OCI-LY1 (cell line): ENCODE results near the gene RC3H1.
A peak's percentile ranks its signal among the peaks of the same experiment; 100 is the strongest.

Experiments used
- H2AFZ ChIP-seq: fragments of 200-600 bp; sonication (generic), shearing (Covaris generic); 2 replicates; pipeline ENCODE4 v1.6.0; 2014; ENCODE audit warnings: antibody characterized with exemption, mild to moderate bottlenecking, low read length
- H3F3A ChIP-seq: fragments of 200-600 bp; sonication (generic), shearing (Covaris generic); 2 replicates; pipeline ENCODE4 v1.6.0; 2014; ENCODE audit warnings: mild to moderate bottlenecking, antibody characterized with exemption, low read length, moderate library complexity; ENCODE audit not compliant: insufficient read depth
- H3K27ac ChIP-seq: fragments of 200-600 bp; sonication (generic); 2 replicates; pipeline ENCODE4 v1.5.1; 2014; ENCODE audit warnings: low read length, mixed run types, mild to moderate bottlenecking, low read depth; ENCODE audit not compliant: poor library complexity, severe bottlenecking
- H3K27me3 ChIP-seq: fragments of 200-600 bp; sonication (generic); 2 replicates; pipeline ENCODE4 v1.6.0; 2014; ENCODE audit warnings: antibody characterized with exemption, mild to moderate bottlenecking, low read length, moderate library complexity; ENCODE audit not compliant: insufficient read depth
- H3K36me3 ChIP-seq: fragments of 200-600 bp; sonication (generic); 2 replicates; pipeline ENCODE4 v1.6.1; 2014; ENCODE audit warnings: mild to moderate bottlenecking, antibody characterized with exemption, low read length, moderate library complexity, mixed read lengths; ENCODE audit not compliant: insufficient read depth
- H3K4me1 ChIP-seq: fragments of 200-600 bp; sonication (generic); 2 replicates; pipeline ENCODE4 v1.5.1; 2014; ENCODE audit warnings: mild to moderate bottlenecking, low read length, moderate library complexity; ENCODE audit not compliant: insufficient read depth, severe bottlenecking
- H3K4me2 ChIP-seq: fragments of 200-600 bp; sonication (generic), shearing (Covaris generic); 2 replicates; pipeline ENCODE4 v1.6.1; 2014; ENCODE audit warnings: low read length
- H3K4me3 ChIP-seq: fragments of 200-600 bp; sonication (generic); 2 replicates; pipeline ENCODE4 v1.5.1; 2014; ENCODE audit warnings: low read length, low read depth, mild to moderate bottlenecking, mixed read lengths; ENCODE audit not compliant: poor library complexity, severe bottlenecking
- H3K79me2 ChIP-seq: fragments of 200-600 bp; shearing (Covaris generic); 2 replicates; pipeline ENCODE4 v1.6.1; 2016; ENCODE audit warnings: mixed run types, low read length, mixed read lengths; ENCODE audit not compliant: insufficient read depth
- H3K9ac ChIP-seq: fragments of 200-600 bp; sonication (generic), shearing (Covaris generic); 2 replicates; pipeline ENCODE4 v1.6.1; 2014; ENCODE audit warnings: mild to moderate bottlenecking, low read length, mixed read lengths
- H3K9me2 ChIP-seq: fragments of 200-600 bp; sonication (generic), shearing (Covaris generic); 2 replicates; pipeline ENCODE4 v1.6.1; 2014; ENCODE audit warnings: low read depth, mild to moderate bottlenecking, low read length, mixed read lengths
- H3K9me3 ChIP-seq: fragments of 200-600 bp; shearing (Covaris generic); 2 replicates; pipeline ENCODE4 v1.6.1; 2014; ENCODE audit warnings: low read length, mixed read lengths
- H4K20me1 ChIP-seq: fragments of 200-600 bp; sonication (generic), shearing (Covaris generic); 2 replicates; pipeline ENCODE4 v1.6.0; 2016; ENCODE audit warnings: mild to moderate bottlenecking, low read length; ENCODE audit not compliant: insufficient read depth
- EZH2 ChIP-seq: fragments of 200-600 bp; sonication (generic), shearing (Covaris generic); IDR thresholded peaks from 2 replicates; pipeline ENCODE4 v1.8.0; 2017; ENCODE audit warnings: borderline replicate concordance, mixed run types, mild to moderate bottlenecking, antibody characterized with exemption, low read length, moderate library complexity, mixed read lengths
- TF ChIP-seq, protein P1 (sequence below): fragments of 200-600 bp; sonication (generic), shearing (Covaris generic); IDR thresholded peaks from 2 replicates; pipeline ENCODE4 v1.5.1; 2017; ENCODE audit warnings: mild to moderate bottlenecking, antibody characterized with exemption, low read length, moderate library complexity, mixed read lengths

Gene RC3H1

DNA sequence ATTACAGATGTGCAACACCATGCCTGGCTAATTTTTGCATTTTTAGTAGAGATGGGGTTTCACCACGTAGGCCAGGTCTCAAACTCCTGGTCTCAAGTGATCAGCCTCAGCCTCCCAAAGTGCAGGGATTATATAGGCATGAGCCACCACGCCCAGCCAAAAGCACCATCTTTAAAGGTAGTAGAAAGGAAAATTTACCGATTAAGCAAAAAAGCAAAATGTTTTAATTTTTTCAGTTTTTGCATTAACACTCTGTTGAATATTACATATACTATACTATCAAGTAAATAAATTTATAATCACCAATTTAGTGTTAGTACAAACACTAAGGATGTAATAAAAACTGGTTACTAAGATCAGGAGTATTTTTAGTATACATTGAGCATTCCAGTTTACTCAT, 20.6 kb downstream of the RC3H1 start:
- no peak overlapping the region for H3K4me3 ChIP-seq
- H3K4me2 ChIP-seq, result no peak overlapping the region
- H3K9ac ChIP-seq, result no peak overlapping the region
- H4K20me1 ChIP-seq, result 0 out of 2 replicates have a peak, but pooled peaks cover 3% of the 10 kb centered on the region
- H3K4me1 ChIP-seq, result peaks cover 50% of the 10 kb centered on the region
- H3F3A ChIP-seq, result 0 out of 2 replicates have a peak, but pooled peaks cover 3% of the 10 kb centered on the region
- H2AFZ ChIP-seq, result no peak overlapping the region
- TF ChIP-seq, protein P1, sequence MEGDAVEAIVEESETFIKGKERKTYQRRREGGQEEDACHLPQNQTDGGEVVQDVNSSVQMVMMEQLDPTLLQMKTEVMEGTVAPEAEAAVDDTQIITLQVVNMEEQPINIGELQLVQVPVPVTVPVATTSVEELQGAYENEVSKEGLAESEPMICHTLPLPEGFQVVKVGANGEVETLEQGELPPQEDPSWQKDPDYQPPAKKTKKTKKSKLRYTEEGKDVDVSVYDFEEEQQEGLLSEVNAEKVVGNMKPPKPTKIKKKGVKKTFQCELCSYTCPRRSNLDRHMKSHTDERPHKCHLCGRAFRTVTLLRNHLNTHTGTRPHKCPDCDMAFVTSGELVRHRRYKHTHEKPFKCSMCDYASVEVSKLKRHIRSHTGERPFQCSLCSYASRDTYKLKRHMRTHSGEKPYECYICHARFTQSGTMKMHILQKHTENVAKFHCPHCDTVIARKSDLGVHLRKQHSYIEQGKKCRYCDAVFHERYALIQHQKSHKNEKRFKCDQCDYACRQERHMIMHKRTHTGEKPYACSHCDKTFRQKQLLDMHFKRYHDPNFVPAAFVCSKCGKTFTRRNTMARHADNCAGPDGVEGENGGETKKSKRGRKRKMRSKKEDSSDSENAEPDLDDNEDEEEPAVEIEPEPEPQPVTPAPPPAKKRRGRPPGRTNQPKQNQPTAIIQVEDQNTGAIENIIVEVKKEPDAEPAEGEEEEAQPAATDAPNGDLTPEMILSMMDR, result no peak
- no peak for TF ChIP-seq EZH2
- H3K36me3 ChIP-seq, result peaks cover 4% of the 10 kb centered on the region; the same call in 1 of the 2 replicates
- peaks cover 56% of the 10 kb centered on the region for H3K79me2 ChIP-seq
- H3K27ac ChIP-seq, result no peak overlapping the region
- H3K9me2 ChIP-seq, result no peaks in the 10 kb centered on the region
- no peaks in the 10 kb centered on the region for H3K9me3 ChIP-seq
- H3K27me3 ChIP-seq, result no peaks in the 10 kb centered on the region

GRCh38 chr1:174000371-174000770, 21.8 kb downstream of the RC3H1 start:
- H3K4me1 ChIP-seq, result peaks cover 41% of the 10 kb centered on the region

GRCh38 chr1:173997791-173998190, 24.4 kb downstream of the RC3H1 start:
- H3K4me2 ChIP-seq, result no peak overlapping the region
- H3F3A ChIP-seq, result 0 out of 2 replicates have a peak, but pooled peaks cover 3% of the 10 kb centered on the region
- H3K9me2 ChIP-seq, result no peaks in the 10 kb centered on the region
- 0 out of 2 replicates have a peak, but pooled peaks cover 3% of the 10 kb centered on the region for H4K20me1 ChIP-seq
- no peak overlapping the region for H3K4me3 ChIP-seq
- peak overlapping the region; percentile 41 for H3K27ac ChIP-seq
- H3K36me3 ChIP-seq, result peaks cover 8% of the 10 kb centered on the region; the same call in 1 of the 2 replicates
- H2AFZ ChIP-seq, result no peak overlapping the region
- peaks cover 34% of the 10 kb centered on the region for H3K4me1 ChIP-seq
- no peaks in the 10 kb centered on the region for H3K27me3 ChIP-seq
- no peaks in the 10 kb centered on the region for H3K9me3 ChIP-seq
- H3K79me2 ChIP-seq, result peaks cover 47% of the 10 kb centered on the region
- TF ChIP-seq, protein P1, result no peak
- TF ChIP-seq EZH2, result no peak
- H3K9ac ChIP-seq, result no peak overlapping the region

More at GRCh38 chr1:174000371-174000770, 21.8 kb downstream of the RC3H1 start:
- no peak overlapping the region for H2AFZ ChIP-seq
- no peak overlapping the region for H3K4me2 ChIP-seq
- no peak overlapping the region for H3K27ac ChIP-seq
- TF ChIP-seq EZH2, result no peak
- TF ChIP-seq, protein P1, result no peak
- H3F3A ChIP-seq, result 0 out of 2 replicates have a peak, but pooled peaks cover 3% of the 10 kb centered on the region
- no peak overlapping the region for H3K9ac ChIP-seq
- peaks cover 6% of the 10 kb centered on the region; the same call in 1 of the 2 replicates for H3K36me3 ChIP-seq
- peaks cover 57% of the 10 kb centered on the region for H3K79me2 ChIP-seq
- H3K9me3 ChIP-seq, result no peaks in the 10 kb centered on the region
- 0 out of 2 replicates have a peak, but pooled peaks cover 3% of the 10 kb centered on the region for H4K20me1 ChIP-seq
- no peaks in the 10 kb centered on the region for H3K27me3 ChIP-seq
- no peak overlapping the region for H3K4me3 ChIP-seq
- H3K9me2 ChIP-seq, result no peaks in the 10 kb centered on the region
